Measurements from ENCODE around the gene MMP20. TPM values are rescaled to one million over a fixed set of nuclear protein-coding genes. Genes with fewer than 3 reads are reported as not detected.
A peak's percentile ranks its signal among the peaks of the same experiment; 100 is the strongest.

The MMP20 gene
- total RNA-seq, 1 donor from 2014 or later, result not detected

GRCh38 chr11:102622258-102622657 is 2.9 kb downstream of the MMP20 start:
- DNase-seq, result peak; percentile 28

GRCh38 chr11:102620818-102621561 is 4.1 kb downstream of the MMP20 start:
- DNase-seq, result peak; percentile 82

GRCh38 chr11:102620179-102620578 is 5.0 kb downstream of the MMP20 start:
- no peak for DNase-seq

- no peak for DNase-seq
Measured at GRCh38 chr11:102617466-102618008, 7.6 kb downstream of the MMP20 start.

GRCh38 chr11:102615894-102616432 is 9.2 kb downstream of the MMP20 start:
- no peak for DNase-seq

- DNase-seq, result peak; percentile 16
Measured at GRCh38 chr11:102615077-102615893, 9.8 kb downstream of the MMP20 start.

GRCh38 chr11:102614485-102614884 is 10.6 kb downstream of the MMP20 start:
- DNase-seq, result no peak

- DNase-seq, result no peak
Measured at GRCh38 chr11:102614031-102614430, 11.1 kb downstream of the MMP20 start.

- no peak for DNase-seq
Measured at GRCh38 chr11:102613450-102613849, 11.7 kb downstream of the MMP20 start.

- DNase-seq, result no peak
Measured at GRCh38 chr11:102611291-102611690, 13.8 kb downstream of the MMP20 start.

- no peak for DNase-seq
Measured at GRCh38 chr11:102610200-102610599, 14.9 kb downstream of the MMP20 start.

GRCh38 chr11:102608699-102609098 is 16.4 kb downstream of the MMP20 start:
- no peak for DNase-seq

- no peak for DNase-seq
Measured at GRCh38 chr11:102604875-102605274, 20.3 kb downstream of the MMP20 start.

GRCh38 chr11:102604011-102604410 is 21.1 kb downstream of the MMP20 start:
- DNase-seq, result no peak

GRCh38 chr11:102603576-102603975 is 21.6 kb downstream of the MMP20 start:
- no peak for DNase-seq

- DNase-seq, result no peak
Measured at GRCh38 chr11:102603091-102603490, 22.0 kb downstream of the MMP20 start.

GRCh38 chr11:102600666-102601065 is 24.5 kb downstream of the MMP20 start:
- DNase-seq, result no peak

GRCh38 chr11:102599642-102600261 is 25.4 kb downstream of the MMP20 start:
- peak; percentile 93 for DNase-seq

- DNase-seq, result no peak
Measured at GRCh38 chr11:102598272-102598671, 26.9 kb downstream of the MMP20 start.

GRCh38 chr11:102596578-102596977 is 28.6 kb downstream of the MMP20 start:
- no peak for DNase-seq

GRCh38 chr11:102592634-102593581 is 32.2 kb downstream of the MMP20 start:
- peak; percentile 68 for DNase-seq

GRCh38 chr11:102592131-102592530 is 33.0 kb downstream of the MMP20 start:
- DNase-seq, result no peak
